DMS79 treated with DMSO at 0.1 percent for 48 hours (cell line): ENCODE measurements around the gene PLXDC1.
"Not testable (repeated sequence)": the region's sequence is repeated elsewhere in the genome, so short reads cannot be mapped to it uniquely, and the experiment has no call there.

Experiments
- DNase-seq: peaks from one replicate; lab custom pipeline; 2025; lab: John Stamatoyannopoulos, UW

PLXDC1 gene

DNA sequence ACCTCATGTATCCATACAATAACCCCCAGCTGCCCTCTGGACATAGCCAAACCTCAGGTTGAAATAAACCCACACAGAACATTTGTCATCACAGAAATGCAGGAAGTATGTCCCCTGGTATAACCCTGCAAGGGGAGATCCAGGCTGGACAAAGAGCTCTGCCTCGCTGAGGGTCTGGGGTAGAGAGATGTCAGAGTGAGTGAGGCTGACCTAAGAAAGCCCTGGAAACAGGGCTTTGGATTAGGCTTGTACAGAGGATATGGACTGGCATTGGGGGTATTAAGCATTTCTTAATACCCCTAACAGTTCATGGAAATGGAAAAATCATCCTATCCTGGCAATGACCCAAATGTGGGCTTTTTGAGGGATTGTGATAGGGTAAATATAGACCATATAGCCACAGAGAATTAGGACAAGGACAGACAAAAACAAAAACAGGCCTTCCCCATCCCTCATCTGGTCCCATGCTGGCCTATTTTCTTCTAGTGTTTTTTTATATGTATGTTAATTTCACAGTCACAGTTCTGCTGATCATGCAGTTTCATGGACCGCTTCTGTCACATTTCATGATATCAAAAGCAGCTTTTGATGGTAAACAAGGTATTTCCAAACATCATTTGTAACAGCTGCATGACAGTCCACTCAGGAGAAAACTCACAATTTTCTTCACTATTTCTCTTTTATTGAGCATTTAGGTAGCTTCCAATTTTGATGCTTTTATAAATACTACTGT, 26.1 kb downstream of the PLXDC1 start:
- DNase-seq: no peak

DNA sequence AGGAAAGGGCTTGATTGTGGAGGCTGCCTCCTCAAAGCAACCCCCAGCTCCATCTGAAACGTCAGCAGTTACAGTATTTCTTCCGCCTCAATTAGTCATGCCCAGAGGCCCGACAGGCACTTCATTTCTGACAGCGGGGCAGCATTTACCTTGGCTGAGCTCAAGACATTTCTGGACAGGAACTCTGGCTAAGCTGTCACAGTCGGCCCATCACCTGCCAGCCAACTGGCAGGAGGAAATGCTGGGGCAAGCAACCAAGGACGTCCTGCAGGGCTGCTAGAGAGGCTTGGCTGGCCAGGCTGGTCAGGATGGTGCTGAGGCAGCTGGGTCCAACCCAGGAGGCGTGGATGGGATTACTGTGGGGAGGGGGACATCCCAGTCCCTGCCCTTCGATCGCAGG, 27.8 kb downstream of the PLXDC1 start:
- no peak for DNase-seq

DNA sequence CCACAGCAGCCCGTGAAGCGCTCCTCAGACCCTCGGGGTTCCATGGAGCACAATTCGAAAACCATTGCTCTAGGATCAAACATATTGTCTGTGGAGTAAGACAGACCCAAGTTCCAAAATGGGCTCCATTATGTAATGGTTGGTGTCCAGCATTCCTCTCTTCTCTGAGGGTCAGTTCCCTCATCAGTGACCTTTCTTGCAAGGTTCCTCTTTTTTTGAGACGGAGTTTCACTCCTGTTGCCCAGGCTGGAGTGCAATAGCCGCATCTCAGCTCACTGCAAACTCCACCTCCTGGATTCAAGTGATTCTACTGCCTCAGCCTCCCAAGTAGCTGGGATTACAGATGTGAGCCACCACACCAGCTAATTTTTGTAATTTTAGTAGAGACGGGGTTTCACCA, 28.4 kb downstream of the PLXDC1 start:
- DNase-seq: no peak

DNA sequence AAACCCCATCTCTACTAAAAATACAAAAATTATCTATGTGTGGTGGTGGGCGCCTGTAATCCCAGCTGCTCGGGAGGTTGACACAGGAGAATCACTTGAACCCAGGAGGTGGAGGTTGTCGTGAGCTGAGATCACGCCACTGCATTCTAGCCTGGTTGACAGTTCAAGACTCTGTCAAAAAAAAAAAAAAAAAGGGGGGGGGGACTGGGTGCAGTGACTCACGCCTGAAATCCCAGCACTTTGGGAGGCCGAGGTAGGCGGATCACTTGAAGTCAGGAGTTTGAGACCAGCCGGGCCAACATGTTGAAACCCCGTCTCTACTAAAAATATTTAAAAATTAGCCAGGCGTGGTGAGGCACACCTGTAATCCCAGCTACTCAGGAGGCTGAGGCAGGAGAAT, 29.5 kb downstream of the PLXDC1 start:
- DNase-seq: not testable (repeated sequence)

DNA sequence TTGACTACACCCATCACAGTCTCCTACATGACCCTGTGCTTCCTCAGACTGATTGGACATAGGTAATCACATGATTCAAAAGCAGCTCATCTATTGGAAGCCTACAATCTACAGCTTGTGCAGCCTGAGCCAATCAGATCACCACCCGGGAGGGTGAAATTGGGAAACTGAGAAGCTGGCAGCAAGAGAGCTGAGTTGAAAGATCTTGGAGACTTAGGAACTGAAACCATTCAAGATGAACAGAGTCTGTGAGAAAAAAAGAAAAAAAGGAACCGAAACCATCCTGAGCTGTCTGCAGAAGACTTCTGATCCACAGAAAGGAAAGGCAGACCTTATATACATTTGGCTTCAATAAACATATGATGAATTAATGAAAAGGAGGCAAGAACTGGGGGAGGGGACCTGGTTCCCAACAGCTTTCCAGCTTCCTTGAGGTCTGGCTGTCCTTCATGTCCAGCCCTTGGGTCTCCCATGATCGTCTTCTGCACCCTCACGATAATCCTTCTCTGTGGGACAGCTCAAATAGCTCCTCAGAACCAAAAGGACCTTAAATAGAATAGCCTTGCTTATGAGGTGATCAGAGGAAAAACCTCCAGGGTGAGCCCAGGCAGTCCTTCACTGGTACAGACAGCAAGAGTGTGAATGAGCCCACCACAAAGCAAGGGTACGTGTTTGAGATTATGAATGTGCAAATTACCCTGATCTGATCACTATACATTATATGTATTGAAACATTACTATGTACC, 32.6 kb downstream of the PLXDC1 start:
- DNase-seq: no peak

DNA sequence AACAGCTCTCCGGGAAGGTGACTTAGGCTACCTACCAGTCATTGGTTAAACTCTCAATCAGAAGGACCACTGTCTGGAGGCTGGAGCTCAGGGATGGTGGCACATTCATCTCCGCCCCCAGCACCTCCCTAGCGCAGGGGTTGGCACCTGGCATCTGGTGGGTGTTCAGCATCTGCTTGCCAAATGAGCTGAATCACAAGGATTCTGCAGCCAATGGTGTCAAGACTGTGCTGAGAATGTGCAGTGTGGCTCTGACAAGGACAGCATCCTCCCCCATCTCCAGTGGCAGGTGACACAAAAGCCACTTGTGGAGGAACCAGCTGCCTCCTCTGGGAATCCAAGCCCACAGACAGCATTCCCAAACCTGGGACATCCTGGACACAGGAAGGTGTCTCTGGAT, 35.2 kb downstream of the PLXDC1 start:
- DNase-seq: peak; percentile 8

DNA sequence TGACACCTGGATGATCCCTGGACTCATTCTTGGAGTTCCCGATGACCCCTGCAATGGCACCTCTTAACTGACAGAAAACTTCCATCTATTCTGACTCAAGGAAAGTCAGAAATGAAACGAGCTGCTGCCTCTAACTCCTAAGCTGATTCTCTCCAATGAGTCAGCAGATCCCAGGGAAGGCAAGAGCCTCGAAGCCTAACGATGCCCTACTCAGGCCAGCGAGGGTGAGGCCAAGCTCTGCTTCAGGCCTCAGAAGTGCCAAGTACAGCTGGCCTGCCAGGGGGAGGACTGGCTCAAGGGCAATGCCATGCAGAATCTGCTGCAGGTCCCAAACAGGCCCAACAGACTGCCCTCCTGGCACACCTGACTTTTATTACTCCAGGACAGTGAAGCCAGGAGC, 36.3 kb downstream of the PLXDC1 start:
- no peak for DNase-seq

DNA sequence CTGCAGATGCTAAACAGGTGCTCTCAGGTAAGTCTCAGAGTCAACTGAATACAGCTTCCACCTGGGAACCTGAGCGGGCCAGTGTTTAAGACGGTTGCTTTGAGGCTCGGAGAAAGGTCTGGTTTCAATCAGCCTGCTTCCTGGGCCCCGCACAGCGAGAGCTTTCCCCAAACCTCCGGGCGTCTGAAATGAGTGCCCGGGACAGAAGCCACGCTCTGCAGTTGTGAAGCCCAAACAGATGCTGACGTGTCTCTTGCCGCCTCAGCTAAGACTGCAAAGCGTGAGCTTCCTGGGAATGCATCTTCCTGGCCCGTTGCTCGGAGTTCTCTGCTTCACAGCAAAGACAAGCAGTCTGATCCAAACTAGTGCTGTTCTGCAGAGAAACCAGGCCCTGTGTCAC, 36.7 kb downstream of the PLXDC1 start:
- no peak for DNase-seq

DNA sequence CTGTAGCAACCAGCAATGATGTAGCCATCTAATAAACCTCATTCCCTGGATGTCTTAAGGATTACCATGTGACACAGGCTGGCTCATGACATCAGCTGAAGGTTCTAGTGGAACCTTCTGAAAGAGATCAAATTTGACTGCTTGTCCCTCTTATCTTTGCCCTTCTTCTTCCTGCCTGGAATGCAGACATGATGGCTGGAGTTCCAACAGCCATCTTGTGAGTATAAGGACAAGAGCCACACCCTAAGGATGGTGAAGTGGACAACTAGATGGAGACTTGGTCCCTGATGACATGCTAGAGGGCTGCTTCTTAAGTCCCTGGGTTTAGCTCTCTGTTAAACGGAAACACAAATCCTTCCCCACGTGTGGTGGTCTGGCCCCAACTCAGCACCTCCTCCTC, 37.6 kb downstream of the PLXDC1 start:
- no peak for DNase-seq

DNA sequence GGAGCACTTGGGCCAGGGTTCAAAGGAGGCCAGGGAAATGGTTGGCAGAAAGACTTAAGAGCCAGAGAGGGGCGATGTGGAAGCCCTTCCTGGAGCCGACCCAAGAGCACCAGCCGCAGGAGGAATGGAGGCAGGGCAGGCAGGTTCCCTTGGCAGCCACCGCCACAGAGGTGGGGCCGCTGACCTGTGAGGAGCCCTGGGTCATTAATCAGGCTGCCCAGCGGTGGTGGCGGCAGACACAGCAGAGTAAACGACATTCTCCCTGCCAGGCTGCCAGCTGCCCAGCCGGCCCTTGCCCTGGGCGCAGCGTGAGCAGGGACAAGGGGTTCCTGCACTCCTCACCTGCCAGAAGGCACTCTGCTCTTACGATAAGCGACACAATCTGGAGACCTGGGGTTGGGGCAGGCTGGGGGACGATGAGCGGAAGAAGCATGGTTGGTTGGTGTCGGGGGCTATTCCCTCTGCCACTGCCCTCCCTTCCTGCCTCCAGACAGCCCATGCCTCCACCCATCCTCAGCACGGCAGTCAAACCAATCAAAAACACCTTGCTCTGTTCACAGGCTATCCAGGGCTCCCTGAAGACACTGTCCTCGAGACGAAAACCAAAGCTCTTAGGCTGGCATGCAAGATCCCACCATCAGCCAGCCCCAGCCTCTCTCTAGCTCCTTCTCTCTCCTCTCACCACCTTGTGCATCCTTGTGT, 40.9 kb downstream of the PLXDC1 start:
- DNase-seq: peak; percentile 80

DNA sequence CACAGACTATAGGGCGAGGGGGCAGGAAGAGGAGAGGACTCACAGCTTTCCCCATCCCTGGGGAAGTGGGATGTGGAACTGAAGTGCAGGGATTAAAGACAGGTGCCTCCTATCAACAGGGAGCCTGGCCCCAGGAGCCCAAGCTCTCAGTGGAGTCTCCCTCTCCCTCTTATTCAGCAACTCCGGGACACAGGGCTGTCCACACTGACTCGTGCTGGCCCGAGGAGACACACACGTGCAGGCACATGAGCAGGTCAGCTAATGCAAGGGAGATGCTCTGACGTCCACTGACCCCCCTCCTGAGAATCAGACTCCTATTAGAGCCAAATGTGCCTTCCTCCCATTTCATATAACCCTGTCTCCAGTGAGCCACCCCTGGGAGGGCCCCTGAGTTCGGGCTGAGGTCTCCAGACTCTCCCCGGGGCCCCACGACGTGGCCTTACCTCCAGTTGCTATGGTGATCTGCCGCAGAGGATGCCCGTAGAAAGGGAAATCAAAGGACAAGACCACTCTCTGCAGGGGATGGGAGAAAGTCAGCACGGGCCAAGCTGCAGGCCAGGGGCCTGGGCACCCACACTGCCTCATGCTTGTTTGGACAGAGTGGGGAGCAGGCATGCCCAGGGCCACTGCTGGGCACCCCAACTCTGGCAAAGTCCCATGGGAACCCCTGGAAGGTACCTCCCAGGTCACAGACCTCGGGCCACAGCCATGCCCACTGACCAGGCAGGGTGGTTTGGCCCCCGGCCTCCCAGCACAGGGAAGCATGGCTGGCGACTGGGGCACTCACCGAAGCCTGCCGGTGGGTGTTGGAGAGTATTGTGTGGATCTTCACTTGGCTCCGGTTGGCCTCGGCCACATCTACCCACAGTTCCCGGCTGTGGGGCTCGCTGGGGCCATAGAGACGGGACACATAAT, 42.7 kb downstream of the PLXDC1 start:
- DNase-seq: no peak

DNA sequence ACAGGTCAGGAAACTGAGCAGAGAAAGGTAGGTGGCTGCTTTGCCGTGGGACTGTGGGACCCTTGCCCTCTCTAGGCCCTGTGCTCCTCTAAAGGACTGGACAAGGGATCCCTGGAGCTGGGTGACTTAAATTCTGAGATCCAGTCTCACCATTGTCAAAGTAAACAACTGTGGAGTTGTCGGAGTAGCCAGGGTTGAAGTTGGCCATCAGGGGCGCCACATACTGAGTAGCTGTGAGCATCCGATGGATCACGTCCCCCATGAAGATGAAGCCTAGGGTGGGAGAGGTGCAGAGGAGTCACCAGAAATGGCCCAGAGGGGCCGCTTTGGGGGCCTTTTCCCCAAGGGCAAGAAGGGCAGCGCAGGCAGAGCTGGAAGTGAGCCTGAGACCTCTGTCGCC, 43.5 kb downstream of the PLXDC1 start:
- DNase-seq: no peak

DNA sequence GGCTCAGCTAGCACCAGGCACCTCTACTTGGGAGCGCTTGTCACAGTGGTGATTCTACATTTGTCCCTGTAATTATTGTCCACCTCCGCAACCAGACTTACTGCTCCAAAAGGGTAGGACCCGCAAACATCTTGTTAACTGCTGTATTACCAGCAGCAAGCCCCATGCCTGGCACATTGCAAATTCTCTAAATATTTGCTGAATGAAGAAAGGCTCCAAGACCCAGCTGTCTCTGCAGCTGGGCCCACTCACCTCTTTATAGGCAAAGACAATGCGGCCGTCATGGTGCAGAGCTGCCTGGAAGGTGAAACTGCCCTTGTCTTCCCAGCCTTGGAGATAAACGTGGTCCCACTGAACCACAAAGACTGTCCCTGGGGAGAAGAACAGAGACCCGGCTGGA, 44.3 kb downstream of the PLXDC1 start:
- no peak for DNase-seq

DNA sequence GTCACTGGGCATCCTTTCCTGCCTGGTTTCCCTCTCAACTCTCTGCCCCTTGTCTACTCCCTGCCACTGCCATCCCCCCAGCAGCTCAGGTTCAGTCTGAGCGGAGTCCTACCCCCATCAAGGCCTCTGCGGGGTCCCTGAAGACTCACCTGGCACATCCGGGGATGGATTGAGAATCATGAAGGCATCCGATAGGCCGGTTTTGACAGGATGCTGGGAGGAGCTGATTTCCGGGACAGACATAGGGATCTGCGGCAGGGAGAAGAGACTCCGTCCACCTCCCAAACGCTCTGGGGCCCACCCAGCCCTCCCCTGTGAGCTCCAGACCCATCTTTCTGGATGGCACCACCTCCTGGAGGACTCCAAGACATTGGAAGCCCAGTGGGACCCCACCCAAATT, 45.7 kb downstream of the PLXDC1 start:
- DNase-seq: no peak

DNA sequence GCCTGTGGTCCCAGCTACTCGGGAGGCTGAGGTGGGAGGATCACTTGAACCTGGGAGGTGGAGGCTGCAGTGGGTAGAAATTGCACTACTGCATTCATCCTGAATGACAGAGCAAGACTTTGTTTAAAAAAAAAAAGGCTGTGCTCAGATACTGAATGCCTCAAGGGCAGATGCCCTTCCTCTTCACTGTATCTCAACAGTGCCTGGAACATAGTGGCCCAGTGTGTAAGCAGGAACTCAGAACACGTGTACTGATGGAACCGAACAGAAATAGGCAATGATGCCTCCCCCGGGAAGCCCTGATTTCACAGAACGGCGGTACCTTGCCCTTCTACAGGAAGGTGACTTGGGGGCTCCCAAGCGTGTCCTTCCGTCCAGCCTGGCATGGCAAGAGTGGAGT, 46.8 kb downstream of the PLXDC1 start:
- no peak for DNase-seq

DNA sequence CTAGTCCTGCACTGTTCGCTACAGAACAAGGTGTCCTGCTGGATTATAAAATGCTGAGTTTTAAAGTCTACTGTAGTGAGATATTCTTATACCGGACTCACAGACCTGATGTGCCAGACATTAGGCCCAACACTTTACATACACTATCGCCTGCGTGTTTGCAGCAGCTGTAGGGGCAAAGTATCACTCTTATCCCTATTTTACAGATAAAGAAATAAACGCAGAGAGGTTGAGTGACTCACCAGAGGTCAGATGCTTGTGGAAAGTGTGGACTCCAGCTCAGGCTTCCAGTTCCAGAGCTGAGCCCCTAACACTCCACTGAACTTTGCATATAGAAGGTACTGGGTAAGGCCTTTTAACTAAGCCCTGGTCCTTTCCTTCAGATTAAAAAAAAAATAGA, 47.4 kb downstream of the PLXDC1 start:
- DNase-seq: no peak

DNA sequence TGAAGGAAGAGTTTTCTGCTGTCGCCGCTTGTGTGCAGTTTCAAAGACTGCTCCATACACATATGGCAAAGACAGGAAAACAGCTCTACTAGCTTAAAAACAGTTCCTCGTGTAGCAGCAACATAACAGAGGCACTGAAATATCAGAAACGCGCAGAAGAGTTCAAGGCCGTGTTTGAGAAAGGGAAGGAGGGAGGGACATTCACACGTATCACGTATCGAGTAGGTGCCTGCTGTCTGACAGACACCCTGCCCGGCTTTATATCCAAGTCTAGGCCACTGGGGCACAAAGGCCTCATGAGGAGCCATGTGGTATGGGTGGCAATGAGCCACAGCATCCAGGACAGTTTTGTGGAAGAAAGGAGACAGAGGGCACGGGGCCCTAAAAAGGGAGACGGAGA, 50.3 kb downstream of the PLXDC1 start:
- no peak for DNase-seq

DNA sequence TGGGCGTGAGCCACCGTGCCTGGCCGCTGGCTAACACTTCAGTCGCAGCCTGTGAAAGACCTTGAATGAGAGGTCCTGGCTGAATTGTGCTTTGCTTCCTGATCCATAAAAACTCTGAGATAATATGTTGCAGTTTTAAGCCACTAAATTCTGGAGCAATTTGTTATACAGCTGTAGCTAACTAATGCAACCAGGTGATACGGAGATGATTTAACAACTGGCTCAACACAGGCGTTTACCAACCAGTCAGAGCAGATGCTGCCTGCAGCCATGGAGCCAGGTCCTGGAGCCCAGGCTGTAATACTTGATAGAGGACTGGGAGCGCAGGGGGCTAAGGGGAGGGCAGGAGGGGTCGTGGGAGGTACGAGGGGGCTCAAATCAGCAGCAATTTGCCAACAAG, 50.9 kb downstream of the PLXDC1 start:
- no peak for DNase-seq

DNA sequence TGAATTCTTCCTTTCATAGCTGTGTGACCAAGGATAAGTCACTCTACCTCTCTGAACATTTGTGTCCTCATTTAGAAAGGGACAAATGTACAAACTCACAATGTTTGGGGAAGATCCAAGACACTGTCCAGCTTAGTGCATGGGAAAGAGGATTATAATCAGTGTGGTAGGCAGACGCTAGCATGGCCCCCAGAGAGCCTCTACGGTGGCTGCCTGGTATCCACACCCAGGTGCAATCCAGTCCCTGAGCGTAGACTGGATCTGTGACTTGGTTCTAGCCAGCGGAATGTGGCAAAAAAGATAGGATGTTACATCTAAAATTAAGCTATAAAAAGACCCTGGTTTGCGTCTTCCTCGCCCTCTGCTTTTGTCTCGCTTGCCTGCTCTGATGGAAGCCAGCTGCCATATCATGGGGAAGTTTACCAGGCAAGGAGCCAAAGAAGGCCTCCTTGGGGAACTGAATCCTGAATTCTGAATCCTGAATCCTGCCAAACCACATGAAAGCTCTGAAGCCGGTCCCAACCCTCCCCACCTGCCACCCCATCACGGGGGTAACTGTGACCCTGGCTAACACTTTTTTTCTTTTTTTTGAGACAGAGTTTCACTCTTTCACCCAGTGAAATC, 51.7 kb downstream of the PLXDC1 start:
- peak; percentile 89 for DNase-seq

DNA sequence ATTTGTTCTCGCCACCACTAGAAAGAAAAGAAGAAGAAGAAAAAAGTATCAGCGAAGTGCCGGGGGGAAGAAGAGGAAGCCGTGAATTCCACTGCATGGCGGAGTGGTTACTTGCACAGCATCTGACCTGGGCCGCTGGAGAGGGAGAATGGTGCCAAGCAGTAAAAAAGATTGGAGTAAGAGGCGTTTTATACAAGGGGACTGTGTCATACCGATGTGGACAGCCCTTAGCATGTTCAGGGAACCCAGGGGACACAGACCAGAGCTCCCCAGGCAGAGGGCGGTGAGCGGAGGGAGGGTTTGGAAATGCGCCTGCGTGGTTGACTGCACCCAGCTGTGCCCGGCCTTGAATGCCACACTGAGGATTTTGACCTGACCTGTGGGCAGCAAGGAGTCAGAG, 52.8 kb downstream of the PLXDC1 start:
- peak; percentile 45 for DNase-seq

DNA sequence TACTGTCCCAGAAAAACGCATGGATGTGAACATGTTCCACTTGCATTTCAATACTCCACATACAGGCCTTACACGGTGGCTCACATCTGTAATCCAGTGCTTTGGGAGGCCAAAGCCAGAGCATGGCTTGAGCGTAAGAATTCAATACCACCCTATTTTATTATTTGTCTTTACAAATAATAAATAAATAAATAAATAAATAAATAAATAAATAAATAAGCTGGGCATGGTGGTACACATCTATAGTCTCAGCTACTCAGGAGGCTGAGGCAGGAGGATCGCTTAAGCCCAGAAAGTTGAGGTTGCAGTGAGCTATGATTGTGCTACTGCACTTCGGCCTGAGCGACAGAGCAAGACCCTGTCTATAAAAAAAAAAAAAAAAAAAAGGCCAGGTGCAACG, 53.9 kb downstream of the PLXDC1 start:
- DNase-seq: no peak

DNA sequence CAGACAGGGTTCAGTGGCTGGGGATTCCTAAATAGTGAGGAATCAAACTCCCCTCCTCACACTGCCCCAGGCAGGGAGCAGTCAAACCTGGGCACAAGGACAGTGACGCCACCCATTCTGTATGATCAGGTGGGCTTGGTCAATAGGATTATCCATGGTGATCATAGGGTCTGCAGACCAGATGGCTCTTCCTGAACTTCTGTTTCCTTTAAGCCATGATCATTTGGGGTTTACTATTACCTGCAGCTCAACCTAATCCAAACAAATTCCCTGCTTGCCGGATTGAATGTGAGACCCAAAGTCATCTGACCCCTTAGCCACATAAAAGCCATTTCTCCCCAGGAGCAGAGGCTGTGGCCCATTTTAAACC, 54.3 kb downstream of the PLXDC1 start:
- DNase-seq: no peak
